NCI-H1417 (cell line): ENCODE data around the gene PHKB.
"Not testable (repeated sequence)": the region's sequence is repeated elsewhere in the genome, so short reads cannot be mapped to it uniquely, and the experiment has no call there.

Source experiments
- DNase-seq, 3 experiments: peaks; one replicate each; lab custom pipeline; 2025; lab: John Stamatoyannopoulos, UW

The PHKB gene

DNA sequence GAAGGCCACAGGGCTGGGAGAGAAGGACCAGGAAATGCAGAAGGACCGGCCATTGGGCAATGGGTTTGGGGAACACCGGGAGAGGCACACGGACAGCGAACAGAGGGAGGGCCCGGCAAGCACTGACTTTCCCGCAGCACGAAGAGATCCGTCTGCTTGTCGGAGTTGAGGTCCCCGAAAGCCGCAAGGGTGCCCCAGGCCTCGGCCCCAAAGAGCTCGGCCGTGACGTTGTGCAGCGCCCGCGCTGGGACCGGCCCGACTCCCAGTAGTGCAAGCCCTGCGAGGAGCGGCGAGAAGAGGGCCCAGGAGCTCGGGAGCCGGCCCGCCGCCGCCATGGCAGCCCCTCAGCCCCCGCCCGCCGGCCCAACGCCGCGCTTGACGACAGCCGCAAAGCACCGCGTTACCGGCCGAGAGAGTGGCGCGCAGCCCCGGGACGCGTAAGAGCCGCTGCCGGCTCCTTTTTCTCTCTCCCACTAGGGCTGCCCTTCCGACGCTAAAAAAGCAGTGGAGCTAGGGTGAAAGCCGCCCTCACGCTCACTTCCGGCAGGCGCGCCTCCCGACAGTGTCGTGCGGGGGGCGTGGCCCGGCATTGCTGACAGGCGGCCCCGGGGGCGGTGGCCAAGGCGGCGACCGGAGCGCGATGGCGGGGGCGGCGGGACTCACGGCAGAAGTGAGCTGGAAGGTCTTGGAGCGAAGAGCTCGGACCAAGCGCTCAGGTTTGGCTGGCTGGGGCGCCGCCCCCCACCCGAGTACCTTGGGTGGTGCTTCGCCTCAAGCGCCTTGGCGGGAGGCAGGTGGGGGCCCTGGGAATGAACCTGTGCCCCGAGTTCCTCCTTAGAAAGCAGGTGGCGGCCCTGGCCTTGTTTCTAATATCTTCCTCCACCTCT is at the start of gene PHKB, which contains the start of gene ITFG1:
TSS of gene PHKB (plus strand) at position 621 of the 887 bp plus-strand sequence. CDS start at position 641, 20 bp downstream.
TSS of gene ITFG1 (minus strand) at position 353 of the 887 bp plus-strand sequence. CDS start at position 335, 18 bp downstream.
- peak; percentile 70 to 94 (median 90) for DNase-seq

DNA sequence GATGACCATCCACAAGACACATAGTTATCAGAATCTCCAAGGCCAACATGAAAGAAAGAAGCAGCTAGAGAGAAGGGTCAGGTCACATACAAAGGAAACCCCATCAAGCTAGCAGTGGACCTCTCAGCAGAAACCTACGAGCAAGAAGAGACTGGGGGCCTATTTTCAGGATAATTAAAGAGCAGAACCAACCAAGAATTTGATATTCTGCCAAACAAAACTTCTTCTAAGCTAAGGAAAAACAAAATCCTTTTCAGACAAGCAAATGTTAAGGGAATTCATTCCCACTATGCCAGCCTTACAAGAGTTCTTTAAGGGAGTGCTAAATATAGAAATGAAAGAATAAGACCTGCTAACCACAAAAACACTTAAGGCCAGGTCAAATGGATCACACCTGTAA is 48.1 kb upstream of the PHKB start:
- DNase-seq = peak in 1 of 3 experiments; percentile 5

DNA sequence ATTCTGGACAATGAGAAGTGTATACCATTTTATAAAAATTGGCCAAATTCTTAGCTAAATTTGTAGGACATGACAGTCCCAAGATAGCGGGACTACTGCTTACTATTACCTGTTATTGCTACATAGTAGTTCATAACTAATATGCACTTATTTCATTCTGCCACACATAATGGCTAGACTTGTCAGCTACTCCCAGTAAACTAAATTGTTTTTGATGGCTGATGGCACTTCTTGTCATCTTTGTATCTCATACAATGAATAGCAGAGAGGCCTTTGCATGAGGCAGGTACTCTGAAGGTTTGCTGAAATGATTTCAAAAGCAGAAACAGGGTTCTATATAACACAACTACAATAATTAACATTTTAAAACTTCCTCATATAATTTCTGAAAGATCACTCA is 44.3 kb upstream of the PHKB start:
- DNase-seq = no peak

DNA sequence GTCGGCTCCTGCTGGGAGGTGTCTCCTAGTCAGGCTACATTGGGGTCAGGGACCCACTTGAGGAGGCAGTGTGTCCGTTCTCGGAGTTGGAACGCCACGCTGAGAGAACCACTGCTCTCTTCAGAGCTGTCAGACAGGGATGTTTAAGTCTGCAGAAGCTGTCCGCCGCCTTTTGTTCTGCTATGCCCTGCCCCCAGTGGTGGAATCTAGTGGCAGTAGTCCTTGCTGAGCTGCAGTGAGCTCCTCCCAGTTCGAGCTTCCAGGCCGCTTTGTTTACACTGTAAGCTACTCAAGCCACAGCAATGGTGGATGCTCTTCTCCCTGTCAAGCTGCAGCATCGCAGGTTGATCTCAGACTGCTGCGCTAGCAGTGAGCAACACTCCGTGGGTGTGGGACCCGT is 36.3 kb upstream of the PHKB start:
- DNase-seq = no peak

DNA sequence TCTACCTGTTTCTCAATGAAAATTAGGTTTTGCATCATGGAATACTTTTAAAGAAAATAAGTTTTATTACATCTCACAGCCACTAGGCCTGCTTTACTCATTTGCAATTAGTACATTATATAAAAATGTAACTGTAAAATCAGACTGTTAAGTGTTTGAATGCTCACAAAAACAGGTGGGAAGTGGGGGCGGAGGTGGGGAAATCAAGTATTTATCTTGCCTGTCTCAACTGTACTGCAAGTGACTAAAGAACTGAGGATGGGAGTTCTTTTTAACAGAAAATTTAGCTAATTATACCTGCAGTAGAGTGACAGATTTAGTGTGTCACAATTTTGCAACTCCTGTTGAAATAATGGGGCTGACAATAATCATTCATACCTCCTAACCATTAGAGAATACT is 34.3 kb upstream of the PHKB start:
- no peak for DNase-seq

DNA sequence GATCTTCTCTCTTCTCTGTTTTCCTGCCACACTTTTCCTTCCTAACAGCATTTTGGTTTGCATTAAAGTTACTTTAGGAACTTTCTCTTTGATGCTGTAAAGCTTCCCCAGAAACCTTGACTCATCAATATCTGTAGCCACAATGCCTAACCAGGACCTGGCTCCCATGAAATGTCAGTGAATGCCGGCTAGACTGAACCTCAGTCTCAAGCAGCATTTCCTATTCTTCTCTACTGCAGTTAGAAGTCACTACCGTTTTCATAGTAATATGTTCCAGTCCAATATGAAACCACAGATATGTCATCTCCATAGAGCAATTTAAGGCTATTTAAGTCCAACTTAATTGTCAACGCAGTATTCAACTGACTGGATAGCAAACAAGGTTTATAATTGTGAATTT is 29.2 kb upstream of the PHKB start:
- peak in 1 of 3 experiments; percentile 25 for DNase-seq

DNA sequence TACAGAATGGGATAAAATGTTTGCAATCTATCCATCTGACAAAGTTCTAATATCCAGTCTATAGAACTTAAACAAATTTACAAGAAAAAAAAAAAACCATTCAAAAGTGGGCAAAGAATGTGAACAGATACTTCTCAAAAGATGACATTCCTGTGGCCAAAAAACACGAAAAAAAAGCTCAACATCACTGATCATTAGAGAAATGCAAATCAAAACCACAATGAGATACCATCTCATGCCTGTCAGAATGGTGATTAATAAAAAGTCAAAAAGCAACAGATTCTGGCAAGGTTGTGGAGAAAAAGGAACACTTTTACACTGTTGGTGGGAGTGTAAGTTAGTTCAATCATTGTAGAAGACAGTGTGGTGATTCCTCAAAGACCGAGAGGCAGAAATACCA is 26.9 kb upstream of the PHKB start:
- not testable (repeated sequence) for DNase-seq

DNA sequence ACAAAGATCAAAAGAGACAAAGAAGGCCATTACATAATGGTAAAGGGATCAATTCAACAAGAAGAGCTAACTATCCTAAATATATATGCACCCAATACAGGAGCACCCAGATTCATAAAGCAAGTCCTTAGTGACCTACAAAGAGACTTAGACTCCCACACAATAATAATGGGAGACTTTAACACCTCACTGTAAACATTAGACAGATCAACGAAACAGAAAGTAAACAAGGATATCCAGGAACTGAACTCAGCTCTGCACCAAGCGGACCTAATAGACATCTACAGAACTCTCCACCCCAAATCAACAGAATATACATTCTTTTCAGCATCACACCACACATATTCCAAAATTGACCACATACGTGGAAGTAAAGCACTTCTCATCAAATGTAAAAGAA is 21.1 kb upstream of the PHKB start:
- DNase-seq = not testable (repeated sequence)

DNA sequence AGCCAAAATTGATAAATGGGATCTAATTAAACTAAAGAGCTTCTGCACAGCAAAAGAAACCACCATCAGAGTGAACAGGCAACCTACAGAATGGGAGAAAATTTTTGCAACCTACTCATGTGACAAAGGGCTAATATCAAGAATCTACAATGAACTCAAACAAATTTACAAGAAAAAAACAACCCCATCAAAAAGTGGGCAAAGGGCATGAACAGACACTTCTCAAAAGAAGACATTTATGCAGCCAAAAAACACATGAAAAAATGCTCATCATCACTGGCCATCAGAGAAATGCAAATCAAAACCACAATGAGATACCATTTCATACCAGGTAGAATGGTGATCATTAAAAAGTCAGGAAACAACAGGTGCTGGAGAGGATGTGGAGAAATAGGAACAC is 18.2 kb upstream of the PHKB start:
- DNase-seq = not testable (repeated sequence)

DNA sequence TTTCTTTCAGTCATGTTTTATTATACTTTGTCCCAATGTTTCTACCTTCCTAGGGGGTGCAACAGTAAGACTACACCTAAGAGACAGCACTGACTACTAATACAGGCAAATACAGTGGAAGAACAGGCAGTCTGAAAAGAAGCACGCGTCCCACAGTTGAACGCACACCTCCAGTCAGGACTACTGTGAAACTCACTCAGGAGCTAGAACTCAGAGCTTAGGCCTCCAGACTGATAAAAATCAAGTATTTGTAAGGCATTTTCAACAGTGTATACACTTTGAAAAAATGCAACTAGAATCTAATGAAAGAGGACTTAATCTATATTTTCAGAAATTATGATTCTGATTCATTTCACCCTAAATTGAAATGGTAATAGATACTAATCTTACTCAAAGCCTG is 14.7 kb upstream of the PHKB start:
- no peak for DNase-seq

DNA sequence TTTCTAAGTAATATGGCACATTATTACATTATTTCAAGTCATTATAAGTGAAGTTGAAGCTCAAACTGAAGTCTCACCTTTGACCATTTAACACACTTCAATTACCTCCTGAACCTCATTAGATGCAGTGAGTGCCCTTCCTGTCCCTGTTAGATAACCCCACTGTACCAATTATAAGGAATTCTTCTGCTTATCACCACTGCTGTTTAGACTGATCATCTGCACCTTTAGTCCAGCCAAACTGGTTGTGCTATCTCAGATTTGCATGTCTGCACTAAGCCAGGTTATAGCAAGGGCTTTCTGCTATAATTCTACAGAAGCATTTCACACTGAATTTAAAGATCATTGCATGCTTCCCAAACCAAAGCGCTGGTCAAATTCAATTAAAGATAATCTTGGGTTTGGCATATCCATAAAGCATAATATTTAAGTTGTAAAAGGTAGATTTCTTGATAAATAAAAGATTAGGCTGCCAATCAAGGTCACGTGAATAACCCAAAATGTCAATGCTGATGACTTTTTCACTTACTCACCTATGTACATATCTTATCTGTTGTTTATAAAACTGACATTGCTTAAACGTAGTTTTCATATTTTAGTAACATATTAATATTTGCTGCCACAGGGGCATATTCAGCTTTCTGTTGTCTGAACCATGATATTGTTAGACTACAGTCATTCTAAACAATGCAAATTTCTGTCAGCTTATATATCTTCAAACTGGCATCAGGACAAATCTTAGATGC is 12.1 kb upstream of the PHKB start:
- no peak for DNase-seq

DNA sequence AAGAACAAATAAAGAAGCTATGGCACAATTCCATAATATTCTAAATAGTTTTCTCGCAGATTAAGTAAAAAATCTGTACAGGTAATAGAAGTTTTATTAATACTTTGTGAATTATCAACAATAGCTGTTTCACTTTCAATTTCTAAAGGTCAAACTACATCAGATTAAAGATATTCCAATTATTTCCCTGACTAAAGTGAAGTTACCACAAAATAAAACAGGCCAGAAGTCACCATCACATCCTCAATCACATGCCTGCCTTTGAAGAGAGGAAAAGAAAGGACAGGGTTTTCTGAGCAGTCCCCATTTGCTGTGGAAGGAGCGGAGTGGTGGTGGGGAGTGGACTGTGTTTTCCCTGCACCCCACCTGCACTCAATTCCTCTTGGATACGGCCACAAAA is 11.3 kb upstream of the PHKB start:
- no peak for DNase-seq

DNA sequence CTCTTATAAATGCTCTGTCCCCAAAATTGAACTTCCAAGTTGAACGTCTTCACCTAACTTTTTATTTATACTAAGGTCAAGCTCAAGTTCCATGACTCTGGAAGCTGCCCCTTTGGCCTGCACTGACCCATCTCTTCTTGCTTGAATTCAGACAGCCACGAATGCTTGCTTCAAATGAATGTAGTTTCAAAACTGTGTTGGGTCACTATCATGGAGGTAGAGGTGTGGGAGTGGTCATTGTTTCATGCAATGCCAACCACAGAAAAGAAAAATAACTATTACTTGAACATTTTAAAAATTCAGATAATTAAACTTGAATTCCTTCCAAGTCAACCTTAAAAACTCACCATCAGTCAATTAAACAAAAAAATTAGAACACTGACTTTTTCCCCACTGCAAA is 2.8 kb upstream of the PHKB start:
- DNase-seq = no peak

DNA sequence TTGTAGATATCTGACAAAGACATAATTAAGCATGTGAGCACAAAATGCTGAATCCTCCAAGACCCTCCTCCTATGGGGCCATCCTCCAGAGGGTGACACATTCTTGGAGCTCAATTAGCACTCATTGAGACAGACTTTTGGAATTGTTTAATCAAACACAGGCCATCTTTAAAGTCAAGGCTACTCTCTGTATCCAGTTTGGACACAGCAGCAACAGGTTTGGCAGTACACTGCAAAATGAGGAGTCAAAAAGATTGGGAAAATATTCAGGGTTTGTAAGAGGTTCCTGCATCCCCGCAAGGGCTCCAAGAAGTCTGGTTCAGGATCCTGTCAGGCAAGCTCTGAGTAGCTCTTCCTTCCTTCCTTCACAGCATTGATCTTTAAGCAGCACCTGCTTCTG is 1.5 kb upstream of the PHKB start:
- DNase-seq = no peak

DNA sequence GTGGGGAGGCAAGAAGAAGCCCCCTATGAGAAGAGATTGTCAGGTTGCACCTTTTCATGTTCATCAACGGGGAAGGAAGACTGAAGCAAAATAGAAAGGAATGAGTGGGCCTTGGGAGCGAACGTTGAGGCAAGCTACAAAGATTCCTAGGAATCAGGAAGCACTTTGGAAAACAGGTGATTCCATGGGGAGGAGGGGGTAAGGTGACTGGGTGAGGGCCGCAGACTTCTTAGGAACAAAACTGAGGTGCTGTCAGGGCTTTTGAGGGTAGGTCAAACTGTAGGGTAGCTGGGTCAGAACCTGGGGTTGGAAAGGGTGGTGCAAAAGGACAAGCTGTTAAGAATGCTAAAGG is 796 bp upstream of the PHKB start:
- DNase-seq = peak in 1 of 3 experiments; percentile 35

DNA sequence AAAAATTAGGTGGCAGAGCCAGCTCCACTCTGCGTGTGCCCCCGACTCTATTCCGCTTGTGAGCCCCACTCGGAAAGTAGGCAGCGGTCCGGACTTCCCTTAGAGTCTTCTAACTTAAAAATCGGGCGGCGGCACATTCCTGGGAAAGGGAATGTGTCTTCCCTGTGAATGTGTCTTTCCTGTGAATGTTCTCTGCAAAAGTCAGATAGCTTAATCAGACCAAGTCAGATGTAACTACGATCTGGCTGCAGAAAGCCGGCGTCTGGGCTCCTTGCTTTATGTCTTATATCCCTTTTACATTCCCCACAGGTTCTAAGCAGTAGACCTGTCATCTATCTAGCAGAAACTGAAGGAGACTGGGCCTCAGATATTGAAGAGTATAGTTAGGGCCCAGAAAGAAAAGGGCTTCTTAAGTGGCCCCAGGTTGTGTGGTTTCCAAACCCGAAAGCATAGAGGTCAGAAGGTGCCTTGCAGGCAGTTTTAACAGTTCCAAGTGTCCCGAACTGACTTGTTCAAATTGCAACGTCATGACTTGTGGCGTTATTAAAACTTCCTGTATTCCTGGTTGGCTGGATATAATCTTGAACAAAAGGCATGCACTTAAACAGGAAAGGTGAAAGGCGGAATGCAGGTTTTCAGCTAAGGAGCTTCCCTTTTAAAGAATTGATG is 601 bp downstream of the PHKB start:
- peak in 1 of 3 experiments; percentile 71 for DNase-seq

DNA sequence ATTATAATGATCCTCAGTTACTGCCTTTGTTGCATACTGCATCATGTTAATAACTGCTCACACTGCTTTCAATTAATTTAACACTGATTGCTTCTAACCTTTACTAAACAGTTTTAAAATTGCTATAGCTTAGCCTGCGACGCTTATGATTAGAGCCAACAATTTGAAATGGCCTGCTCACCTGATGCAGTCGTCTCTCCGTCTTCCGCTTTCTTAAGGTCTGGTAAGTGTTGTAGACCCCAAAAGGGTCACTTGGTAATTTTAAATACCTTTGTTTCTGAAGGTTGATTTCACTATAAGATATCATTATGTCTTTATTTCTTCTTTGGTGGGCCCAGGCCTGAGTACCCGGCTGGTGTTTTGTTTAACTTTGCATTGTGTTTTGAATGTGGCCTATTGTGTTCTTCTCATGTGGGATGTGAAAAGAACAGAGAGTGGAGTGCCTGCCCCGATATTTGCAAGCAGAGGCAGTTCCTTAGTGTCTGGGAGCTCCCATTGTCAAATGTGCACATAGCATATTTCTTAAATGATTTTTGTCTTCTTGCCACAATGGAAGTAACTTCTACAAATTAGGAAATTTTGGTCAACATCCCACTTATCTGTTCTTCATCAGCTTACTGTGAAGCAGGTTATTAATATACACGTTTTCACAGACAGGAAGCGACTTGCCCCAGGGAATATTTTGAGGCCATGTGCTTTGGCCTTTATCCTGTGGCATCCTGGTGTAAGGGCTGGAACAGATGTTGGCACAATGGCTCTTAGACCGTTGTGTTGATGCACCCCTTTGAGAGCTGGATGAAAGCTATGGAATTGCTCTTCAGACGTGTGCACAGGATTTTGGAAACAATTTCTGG is 2.9 kb downstream of the PHKB start:
- DNase-seq = no peak

DNA sequence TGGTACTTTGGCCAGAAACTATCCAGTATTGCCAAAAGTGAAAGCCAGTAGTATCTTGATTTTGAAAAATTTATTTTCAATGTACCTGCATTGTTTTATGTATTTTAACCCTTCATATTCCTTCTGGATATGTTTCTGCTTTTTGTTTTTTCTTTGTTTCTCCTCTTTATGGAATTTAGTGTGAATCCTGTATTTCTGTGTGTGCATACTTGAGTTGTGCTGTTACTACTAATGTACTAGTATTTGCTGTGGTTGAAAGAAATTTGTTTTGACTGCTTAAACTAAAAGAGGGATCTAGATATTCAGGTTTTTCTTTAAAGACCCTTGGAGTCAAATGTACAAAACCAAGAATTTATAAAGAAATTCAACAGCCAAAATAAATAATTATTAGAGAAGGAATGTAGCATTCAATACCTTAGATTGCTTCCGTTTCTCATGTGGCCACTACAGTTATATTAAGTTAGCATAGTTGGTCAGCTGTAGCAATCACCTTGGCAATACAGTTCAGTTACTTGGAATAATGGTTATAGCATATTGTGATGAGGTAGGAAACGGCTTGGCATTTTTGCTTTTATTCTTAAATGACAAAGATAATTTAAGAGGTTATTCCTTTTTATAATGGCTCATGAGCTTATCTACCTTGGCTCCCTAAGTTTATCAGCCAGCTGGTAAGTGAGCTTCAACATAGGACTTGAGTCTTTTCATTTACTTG is 4.9 kb downstream of the PHKB start:
- no peak for DNase-seq

DNA sequence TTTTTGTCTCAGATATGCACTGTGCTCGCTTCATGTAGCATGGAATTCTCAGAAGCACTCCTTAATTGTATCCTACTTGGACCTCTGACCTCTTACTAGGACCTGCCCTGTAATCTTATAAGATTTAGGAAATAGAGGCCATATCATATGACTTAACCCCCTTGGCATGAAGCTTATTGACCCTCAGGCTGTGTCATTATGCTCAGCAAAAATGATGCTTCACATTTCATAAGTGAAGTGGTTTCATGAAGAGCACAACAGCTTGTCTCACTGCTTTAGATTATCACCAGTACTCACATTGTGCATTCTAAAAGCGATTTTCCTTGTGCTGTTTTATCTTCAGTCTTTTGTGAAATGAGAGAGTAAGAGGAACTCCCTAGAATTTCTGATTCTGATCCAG is 6.4 kb downstream of the PHKB start:
- DNase-seq = no peak

DNA sequence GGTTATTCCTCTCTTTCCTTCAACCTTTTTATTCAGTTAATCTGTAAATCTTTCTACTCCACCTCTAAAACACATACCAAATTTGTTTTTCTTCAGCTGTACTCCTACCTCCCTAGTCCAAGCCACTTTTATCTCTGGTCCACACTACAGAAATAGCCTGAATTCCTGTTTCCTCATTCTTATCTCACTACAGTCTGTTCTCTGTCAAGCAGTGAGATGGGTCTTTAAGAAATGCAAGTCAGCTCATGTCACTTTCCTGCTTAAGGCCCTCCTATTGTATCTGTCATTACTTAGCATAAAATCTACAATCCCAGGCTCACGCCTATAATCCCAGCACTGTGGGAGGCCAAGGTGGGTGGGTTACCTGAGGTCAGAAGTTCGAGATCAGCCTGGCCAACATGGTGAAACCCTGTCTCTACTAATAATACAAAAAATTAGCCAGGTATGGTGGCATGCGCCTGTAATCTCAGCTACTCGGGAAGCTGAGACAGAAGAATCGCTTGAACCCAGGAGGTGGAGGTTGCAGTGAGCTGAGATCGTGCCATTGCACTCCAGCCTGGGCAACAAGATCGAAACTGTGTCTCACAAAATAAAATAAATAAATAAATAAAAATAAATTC is 7.0 kb downstream of the PHKB start:
- DNase-seq = not testable (repeated sequence)

DNA sequence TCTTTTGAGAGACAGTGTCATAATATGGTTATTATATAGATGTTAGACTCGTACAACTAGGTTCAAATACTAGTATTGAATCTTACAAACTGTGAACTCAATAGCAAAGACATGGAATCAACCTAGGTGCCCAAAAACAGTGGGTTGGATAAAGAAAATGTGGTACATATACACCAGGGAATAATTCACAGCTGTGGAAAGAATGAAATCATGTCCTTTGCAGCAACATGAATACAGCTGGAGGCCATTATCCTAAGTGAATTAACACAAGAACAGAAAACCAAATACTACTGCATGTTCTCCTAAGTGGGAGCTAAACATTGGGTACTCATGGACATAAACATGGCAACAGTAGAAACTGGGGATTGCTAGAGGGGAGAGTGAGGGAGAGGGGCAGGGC is 8.1 kb downstream of the PHKB start:
- DNase-seq = no peak
